DMS153 treated with DMSO at 0.1 percent for 48 hours (cell line): ENCODE measurements around the gene PTPN1.

ENCODE experiments used
- DNase-seq: peaks from one replicate; lab custom pipeline; 2025; ENCODE audit not compliant: unreplicated experiment; lab: John Stamatoyannopoulos, UW

The PTPN1 gene

DNA sequence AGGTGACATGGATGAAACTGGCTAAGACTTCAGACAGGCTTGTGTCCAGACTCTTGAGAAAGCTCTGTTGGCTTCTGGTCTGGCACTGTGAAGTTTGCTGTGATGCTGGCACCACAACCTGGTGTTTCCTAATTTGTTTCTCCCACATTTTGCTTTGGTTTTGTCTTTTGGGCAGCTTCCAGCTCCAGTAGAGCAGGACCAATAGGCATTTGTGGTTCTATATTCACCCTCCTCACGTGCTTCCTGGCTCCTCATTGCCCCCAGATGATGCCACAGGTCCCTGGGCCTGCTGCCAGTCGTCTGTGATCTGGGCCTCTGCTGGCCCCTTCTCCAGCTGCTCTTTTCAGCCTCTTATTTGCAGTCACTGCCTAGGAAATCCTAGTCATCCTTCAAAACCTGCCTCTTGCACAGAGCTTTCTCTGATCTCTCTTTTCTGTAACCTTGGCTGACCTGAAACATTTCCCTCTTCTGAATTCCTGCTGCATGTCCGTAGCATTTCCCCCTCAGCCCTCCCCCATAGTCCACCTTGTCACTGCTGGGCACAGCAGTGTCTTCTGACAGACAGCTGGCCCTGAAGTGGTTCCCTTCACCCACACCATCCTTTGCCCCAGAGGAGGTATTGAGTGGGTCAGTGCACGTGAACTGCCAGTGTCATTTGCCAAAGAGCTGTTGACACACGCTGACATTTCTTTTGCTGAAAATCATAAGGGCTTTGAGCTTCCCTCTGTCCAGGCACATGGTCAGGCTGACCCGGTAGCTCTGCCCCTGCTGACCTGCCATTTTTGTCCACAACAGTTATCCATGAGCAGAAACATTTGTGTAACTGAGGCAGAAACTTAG lies 63.0 kb downstream of the PTPN1 start:
- peak; percentile 20 for DNase-seq

DNA sequence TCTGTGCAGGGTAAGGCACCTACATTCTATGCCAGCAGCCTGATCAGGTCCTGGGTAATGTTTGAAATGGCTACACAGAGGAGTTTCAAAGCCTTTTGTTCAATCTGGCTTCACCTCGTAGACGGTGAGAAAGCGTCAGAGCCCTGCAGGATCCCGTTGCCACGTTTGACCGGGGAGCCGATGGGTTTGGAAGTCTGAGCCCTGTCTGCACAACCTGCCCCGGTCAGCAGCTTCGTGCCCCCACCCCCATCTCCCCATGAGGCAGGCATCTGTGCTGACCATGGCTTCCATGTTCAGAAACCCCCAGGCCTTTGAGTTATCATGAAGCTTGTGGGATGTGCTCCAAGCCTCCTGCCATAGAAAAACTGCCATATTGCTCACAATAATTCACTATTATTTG lies 63.9 kb downstream of the PTPN1 start:
- DNase-seq, result no peak

DNA sequence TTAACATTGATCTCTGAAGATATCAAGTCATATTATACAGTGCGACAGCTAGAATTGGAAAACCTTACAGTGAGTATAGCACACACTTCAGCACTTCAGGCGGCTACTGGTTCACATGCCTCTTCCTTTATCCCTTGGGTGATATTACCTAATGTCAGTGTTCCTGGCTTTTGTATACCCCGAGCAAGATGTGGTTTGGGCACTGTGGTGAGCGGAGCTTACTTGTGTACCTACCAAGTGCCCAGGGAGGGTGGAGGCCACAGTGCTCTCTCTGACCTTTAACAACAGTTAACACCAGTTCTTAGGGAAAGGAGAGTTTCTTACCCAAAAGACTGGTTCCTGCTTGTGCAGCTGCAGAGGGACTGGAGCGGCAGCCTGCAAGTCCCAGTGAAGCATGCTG lies 64.4 kb downstream of the PTPN1 start:
- DNase-seq, result no peak

DNA sequence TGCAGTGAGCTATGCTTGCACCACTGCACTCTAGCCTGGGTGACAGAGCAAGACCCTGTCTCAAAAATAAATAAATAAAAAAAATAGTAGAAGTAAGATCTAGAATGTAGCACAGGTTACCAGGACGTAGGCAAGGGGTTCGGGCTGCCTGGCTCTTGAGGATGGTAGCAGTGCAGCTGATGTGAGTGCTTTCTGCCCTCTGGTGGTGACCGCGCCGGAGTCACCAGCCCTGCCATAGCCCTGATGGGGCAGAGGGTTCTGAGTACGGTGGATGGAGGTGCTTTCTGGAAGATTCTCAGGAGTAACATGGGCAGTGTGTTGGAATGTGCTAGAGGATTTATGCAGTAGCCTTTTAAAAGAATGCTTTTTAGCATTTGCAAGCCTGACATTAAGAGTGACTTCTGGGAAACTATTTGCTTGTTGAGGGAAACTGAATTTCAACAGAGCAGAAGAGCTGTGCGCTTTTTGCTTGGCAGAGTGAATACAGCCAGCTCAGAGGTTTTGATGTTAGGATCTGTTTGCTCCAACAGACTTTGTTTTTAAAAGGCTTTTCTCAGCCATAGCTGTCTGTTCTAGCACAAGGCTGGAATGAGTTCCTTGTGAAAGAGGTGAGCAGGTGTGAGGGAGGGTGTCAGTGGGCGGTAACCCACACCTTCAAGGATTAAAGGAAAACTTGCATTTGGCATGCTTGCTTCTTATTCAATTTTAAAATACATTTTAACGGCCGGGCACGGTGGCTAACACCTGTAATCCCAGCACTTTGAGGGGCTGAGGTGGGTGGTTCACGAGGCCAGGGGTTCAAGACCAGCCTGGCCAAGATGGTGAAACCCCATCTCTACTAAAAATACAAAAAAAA lies 65.9 kb downstream of the PTPN1 start:
- peak; percentile 22 for DNase-seq

DNA sequence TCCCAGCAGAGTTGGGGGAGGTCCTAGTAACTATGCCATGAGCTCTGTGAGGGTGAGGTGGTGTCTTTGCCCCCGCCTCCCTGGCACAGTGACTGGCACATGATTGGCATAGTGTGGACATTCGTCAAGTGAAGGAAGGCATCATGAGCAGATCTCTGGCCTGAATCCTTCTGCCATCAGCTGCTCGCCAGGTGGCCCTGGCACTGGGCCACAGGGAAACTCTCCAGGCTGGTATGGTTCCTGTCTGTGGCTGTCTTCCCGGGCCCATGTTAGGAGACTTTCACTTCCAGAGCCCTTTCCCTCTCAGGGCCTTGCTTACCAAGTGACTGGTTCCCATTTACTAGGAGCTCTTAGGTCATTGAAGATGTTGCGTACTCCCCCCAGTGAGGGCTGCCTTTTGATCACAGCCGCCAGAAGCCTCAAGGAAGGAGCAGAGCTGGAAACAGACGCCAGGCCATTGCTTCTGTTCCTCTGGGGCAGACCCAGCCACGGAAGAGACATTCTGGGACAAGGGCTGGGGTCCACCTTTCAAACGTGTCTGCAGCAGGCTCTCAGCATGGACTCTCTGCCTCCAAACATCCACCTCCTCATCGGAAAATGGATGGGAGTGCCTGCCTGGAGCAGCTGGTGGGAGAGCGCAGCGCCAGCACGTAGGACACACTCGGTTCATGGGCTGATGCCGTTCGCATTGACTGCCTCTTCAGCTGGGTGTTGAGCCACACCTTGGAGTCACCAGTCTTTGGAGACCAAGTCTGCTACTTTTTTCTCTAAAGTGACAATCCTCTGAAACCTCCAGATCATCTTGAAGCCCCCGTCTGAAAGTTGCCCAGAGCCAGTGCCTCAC lies 67.2 kb downstream of the PTPN1 start:
- DNase-seq, result peak; percentile 14

DNA sequence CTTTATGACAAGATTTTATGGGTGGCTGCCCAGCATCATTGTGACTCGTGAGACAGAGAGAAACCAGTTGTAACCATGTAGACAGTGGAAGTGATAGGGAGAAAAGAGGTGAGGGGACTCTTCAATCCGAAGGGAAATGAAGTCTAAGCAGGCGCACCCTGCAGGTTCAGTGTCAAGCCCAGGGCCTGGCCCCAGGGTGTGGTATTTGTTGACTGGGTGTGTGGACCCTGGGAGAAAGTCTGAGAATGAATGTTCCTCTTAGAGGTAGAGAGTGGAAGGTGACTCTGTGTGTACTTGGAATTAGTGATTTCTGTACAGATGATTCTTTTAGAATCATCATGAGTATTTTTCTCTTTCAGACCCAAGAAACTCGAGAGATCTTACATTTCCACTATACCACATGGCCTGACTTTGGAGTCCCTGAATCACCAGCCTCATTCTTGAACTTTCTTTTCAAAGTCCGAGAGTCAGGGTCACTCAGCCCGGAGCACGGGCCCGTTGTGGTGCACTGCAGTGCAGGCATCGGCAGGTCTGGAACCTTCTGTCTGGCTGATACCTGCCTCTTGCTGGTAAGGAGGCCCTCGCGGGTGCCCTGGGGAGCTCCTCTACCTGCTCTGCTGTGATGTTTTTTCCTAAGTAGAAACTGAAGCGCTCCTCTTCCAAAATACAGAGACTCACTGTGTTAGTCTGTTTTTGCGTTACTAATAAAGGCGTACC lies 68.0 kb downstream of the PTPN1 start:
- no peak for DNase-seq

DNA sequence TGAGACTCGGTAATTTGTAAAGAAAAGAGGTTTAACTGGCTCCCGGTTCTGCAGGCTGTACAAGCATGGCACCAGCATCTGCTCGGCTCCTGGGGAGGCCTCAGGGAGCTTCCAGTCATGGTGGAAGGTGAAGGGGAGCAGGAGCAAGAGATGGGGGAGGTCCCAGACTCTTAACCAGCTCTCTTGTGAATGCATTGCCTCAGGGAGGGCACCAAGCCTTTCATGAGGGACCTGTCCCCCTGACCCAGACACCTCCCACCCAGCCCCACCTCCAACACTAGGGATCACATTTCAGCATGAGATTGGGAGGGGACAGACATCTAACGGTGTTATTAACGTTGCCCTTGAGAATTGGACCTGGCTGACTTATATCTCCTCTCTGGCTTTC lies 68.6 kb downstream of the PTPN1 start:
- no peak for DNase-seq

DNA sequence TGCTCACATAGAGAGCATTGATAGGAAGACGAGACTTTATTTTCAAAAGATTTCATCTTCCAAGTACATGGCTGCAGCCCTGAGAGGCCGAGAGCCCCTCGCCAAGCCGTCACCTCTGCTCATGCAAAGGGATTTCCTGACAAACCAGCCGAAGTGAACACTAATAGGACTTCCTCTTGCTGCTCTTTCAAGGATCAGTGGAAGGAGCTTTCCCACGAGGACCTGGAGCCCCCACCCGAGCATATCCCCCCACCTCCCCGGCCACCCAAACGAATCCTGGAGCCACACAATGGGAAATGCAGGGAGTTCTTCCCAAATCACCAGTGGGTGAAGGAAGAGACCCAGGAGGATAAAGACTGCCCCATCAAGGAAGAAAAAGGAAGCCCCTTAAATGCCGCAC lies 69.3 kb downstream of the PTPN1 start:
- DNase-seq, result no peak

DNA sequence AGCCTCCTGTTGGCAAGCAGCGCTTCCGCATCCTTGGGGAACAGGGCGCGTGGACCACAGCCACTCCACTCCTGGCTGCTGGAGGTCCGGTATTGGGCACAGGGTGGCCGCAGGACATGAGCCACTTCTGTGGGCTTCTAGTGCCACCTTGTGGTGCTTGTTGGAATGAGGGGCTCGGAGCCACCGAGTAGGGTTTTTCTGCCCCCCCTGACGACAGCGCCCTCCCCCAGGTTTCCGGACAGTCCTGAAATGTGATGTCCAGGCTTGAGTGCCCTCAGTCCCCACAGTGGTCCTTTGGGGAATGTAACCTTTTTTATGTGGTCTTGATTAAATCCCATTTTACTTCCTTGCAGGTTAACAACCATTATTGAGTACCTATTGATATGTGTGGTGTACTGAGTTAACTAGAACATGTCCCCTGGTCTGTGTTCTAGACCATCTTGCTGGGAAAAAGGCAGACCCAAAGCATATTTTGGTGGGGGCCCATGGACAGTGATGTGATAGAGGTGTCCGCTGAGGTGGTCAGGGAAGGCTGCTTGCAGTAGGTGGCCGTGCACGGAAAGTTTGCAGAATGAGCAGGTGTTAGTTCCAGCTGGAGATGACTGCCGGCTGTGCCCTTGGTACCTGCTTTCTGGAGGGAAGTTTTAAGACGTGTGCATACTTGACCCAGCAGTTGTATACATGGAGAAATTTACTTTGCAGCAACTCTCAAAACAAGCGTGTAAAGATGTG lies 70.0 kb downstream of the PTPN1 start:
- no peak for DNase-seq

DNA sequence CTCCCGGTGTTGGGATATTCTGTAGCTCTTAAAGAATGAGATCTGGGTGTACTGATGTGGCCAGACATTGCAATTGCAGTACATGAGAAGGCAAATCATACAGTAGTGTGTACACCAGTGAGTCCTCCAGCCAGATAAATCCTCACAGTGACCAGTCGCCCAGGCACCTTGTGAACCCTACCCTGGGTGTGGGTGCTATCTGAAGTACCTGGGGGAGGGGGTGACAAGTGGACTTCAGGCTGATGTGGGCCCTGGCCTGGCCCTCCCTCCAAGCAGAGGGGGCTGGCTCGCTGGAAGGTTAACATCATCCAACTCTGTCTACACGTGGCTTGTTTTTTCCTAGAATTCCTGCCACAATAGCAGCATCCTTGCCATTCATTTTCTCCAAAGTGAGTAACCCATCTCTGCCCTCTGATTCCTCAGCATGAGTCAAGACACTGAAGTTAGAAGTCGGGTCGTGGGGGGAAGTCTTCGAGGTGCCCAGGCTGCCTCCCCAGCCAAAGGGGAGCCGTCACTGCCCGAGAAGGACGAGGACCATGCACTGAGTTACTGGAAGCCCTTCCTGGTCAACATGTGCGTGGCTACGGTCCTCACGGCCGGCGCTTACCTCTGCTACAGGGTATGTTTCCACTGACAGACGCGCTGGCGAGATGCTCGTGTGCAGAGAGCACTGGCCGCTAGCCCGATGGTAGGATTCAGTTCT lies 70.8 kb downstream of the PTPN1 start:
- DNase-seq, result no peak

DNA sequence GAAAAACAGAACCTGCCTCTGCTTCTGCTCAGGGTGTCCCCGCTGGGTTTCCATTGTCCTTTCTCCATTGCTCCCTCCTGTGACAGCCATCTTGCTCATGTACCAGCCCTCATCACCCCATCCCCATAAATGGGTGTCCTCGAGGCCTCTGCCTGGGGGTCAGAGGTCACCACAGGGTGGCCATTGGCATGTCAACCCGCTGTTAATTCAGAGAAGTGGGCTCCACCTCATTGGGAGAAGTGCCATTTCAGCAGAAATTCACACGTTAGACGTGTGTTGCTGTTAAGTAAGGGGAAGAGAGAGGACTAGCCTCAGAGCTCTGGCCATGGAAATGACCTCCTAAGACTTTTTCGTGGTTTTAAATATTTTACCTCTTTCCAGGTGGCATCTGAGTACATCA lies 71.9 kb downstream of the PTPN1 start:
- no peak for DNase-seq

DNA sequence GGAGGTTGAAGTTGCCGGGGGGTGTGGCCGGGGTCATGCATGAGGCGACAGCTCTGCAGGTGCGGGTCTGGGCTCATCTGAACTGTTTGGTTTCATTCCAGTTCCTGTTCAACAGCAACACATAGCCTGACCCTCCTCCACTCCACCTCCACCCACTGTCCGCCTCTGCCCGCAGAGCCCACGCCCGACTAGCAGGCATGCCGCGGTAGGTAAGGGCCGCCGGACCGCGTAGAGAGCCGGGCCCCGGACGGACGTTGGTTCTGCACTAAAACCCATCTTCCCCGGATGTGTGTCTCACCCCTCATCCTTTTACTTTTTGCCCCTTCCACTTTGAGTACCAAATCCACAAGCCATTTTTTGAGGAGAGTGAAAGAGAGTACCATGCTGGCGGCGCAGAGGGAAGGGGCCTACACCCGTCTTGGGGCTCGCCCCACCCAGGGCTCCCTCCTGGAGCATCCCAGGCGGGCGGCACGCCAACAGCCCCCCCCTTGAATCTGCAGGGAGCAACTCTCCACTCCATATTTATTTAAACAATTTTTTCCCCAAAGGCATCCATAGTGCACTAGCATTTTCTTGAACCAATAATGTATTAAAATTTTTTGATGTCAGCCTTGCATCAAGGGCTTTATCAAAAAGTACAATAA lies 72.5 kb downstream of the PTPN1 start:
- DNase-seq, result no peak

DNA sequence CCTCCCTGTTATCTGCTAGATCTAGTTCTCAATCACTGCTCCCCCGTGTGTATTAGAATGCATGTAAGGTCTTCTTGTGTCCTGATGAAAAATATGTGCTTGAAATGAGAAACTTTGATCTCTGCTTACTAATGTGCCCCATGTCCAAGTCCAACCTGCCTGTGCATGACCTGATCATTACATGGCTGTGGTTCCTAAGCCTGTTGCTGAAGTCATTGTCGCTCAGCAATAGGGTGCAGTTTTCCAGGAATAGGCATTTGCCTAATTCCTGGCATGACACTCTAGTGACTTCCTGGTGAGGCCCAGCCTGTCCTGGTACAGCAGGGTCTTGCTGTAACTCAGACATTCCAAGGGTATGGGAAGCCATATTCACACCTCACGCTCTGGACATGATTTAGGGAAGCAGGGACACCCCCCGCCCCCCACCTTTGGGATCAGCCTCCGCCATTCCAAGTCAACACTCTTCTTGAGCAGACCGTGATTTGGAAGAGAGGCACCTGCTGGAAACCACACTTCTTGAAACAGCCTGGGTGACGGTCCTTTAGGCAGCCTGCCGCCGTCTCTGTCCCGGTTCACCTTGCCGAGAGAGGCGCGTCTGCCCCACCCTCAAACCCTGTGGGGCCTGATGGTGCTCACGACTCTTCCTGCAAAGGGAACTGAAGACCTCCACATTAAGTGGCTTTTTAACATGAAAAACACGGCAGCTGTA lies 73.4 kb downstream of the PTPN1 start:
- DNase-seq, result no peak

DNA sequence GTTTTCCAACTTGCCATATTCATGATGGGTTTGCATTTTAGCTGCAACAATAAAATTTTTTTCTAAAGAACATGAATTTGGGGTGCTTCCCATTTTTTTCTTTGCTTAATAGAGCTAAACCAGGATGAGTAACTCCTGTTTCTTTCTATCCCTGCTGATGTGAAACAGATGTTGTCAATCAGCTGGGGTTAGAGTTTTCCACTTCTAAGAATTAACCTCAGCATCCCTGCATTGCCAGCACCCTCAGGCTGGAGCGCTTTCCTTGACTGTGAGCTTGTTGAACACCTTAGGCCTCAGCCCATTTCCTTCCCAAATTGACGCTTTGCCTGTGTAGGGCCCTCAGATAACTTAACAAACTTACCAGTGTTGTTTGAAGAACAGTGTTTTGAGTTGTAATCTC lies 74.5 kb downstream of the PTPN1 start:
- DNase-seq, result no peak

DNA sequence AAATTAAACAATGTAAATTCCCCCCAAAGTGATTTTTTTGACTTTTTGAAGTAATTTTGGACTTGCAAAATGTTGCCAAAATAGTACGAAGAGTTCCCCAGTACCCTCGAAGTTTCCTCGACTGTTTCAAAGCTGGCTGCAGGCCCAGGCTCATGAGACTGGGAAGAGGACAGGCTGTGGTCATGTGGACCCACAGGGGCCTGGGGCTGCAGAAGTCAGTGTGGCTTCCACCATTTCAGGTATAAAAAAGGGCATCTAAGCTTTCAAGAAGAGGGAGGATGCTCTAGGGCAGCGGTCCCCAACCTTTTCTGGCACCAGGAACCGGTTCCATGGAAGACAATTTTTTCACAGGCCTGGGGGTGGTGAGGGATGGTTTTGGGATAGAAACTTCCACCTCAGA lies 75.0 kb downstream of the PTPN1 start:
- DNase-seq, result no peak

DNA sequence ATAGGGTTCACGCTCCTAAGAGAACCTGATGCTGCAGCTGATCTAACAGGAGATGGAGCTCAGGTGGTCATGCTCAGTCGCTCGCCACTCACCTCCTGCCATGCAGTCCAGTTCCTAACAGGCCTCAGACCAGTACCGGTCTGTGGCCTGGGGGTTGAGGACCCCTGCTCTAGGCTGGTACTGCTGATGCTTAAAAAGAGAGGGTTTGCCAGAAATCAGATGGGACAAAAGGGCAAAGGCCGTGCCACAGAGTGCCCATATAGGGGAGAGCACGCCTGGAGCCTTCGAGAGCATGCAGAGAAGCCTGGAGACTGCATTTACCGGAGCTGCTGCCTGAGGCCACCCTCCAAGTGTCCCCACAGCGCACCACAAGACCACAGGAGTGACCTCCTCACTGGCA lies 75.5 kb downstream of the PTPN1 start:
- peak; percentile 39 for DNase-seq

DNA sequence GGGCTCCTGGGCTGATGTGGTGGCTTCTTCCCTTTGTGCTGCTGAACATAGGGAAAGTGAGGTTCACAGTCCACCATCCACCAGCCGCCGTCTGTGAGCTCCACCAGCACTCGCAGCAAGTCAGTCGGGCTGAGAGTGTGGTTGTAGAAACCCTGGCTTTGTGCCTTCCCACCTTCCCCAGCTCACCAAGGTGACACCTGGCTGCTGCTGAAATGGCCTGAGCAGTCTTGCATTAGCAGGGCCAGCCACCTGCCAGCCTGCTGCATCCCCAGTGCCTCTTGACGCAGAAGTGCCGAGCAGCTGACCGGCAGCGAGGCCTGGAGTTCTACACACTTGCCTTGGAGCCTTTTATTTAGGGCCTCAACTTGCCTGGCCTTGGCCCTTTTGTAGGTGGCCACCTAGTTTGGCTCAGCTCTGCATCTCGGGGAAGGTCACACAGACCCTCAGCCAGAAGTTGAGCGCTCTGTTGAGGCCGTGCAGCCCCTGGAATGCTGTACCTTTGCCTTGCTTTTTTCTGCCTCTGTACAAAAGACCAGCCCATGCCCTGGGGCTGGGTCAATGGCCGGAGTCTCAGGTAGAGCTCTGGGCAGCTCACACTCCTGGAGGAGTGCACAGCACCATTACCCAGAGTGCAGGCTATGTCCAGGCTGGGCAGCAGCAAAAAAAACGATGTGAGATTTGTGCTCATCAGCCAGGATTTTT lies 76.5 kb downstream of the PTPN1 start:
- DNase-seq, result no peak
